Measurements from ENCODE around the gene SULT1A2.
"Not testable (repeated sequence)": the region's sequence is repeated elsewhere in the genome, so short reads cannot be mapped to it uniquely, and the experiment has no call there.

DNA sequence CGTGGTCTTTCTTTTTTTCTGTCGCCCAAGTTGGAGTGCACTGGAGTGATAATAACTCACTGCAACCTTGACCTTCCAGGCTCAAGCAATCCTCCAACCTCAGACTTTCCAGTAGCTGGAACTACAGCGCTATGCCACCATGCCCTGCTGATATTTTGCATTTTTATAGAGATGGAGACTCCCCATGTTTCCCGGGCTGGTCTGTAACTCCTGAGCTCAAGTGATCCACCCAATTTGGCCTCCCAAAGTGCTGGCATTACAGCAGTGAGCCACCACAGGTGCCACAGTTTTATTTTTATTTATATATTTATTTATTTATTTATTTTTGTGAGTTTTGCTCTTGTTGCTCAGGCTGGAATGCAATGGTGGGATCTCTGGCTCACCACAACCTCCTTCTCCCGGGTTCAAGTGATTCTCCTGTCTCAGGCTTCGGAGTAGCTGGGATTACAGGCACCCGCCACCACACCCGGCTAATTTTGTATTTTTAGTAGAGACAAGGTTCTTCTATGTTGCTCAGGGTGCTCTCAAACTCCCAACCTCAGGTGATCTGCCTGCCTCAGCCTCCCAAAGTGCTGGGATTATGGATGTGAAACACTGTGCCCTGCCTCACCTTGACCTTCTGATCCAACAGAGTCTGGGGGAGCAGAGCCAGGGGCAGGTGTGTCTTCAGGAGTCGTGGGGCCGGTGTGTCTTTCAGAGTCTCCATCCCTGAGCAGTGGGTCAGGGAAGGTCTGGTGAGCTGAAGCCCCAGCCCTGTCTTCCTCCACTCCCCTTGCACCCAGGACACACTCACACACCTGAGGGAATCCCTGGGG, 11.0 kb upstream of the SULT1A2 start:
- TF ChIP-seq POLR2A (IDR thresholded peaks at IDR 0.05; ENCODE audit: low read length); GATA1 (IDR thresholded peaks at IDR 0.05; ENCODE audit: low read depth, low read length): not testable (repeated sequence)
